ENCODE measurements around the gene MID1.

The MID1 gene

GRCh38 chrX:10507876-10508275 lies 112.5 kb downstream of the MID1 start:
- TF ChIP-seq FOXP2 (optimal IDR thresholded peaks at IDR 0.05; ENCODE audit: borderline replicate concordance, extremely low read depth, extremely low read length, insufficient read depth) (no peak), SIN3A (IDR thresholded peaks at IDR 0.05; ENCODE audit: borderline replicate concordance, insufficient read depth, low read length) (no peak), TAF1 (IDR thresholded peaks at IDR 0.05; ENCODE audit: borderline replicate concordance, insufficient read depth, low read length) (no peak), POLR2AphosphoS5 (IDR thresholded peaks at IDR 0.05; ENCODE audit: low read depth, low read length) (no peak), REST (IDR thresholded peaks at IDR 0.05; ENCODE audit: insufficient read depth in 1 of 2, low read depth in 2 of 2, low read length in 2 of 2) (no peak)

- TF ChIP-seq SIN3A (IDR thresholded peaks at IDR 0.05; ENCODE audit: borderline replicate concordance, insufficient read depth, low read length): no peak
- no peak for TF ChIP-seq FOXP2 (optimal IDR thresholded peaks at IDR 0.05; ENCODE audit: borderline replicate concordance, extremely low read depth, extremely low read length, insufficient read depth)
- TF ChIP-seq REST (IDR thresholded peaks at IDR 0.05; ENCODE audit: insufficient read depth in 1 of 2, low read depth in 2 of 2, low read length in 2 of 2): no peak
- no peak for TF ChIP-seq TAF1 (IDR thresholded peaks at IDR 0.05; ENCODE audit: borderline replicate concordance, insufficient read depth, low read length)
Observed at GRCh38 chrX:10507181-10507580, 113.2 kb downstream of the MID1 start.

- no peak for TF ChIP-seq FOXP2 (optimal IDR thresholded peaks at IDR 0.05; ENCODE audit: borderline replicate concordance, extremely low read depth, extremely low read length, insufficient read depth)
- TF ChIP-seq REST (IDR thresholded peaks at IDR 0.05; ENCODE audit: insufficient read depth in 1 of 2, low read depth in 2 of 2, low read length in 2 of 2): no peak
- no peak for TF ChIP-seq POLR2AphosphoS5 (IDR thresholded peaks at IDR 0.05; ENCODE audit: low read depth, low read length)
- TF ChIP-seq TAF1 (IDR thresholded peaks at IDR 0.05; ENCODE audit: borderline replicate concordance, insufficient read depth, low read length): no peak
- no peak for TF ChIP-seq SIN3A (IDR thresholded peaks at IDR 0.05; ENCODE audit: borderline replicate concordance, insufficient read depth, low read length)
Observed at GRCh38 chrX:10506781-10507180, 113.6 kb downstream of the MID1 start.

- TF ChIP-seq POLR2AphosphoS5 (IDR thresholded peaks at IDR 0.05; ENCODE audit: low read depth, low read length) (no peak), TAF1 (IDR thresholded peaks at IDR 0.05; ENCODE audit: borderline replicate concordance, insufficient read depth, low read length) (no peak), REST (IDR thresholded peaks at IDR 0.05; ENCODE audit: insufficient read depth in 1 of 2, low read depth in 2 of 2, low read length in 2 of 2) (no peak), SIN3A (IDR thresholded peaks at IDR 0.05; ENCODE audit: borderline replicate concordance, insufficient read depth, low read length) (no peak), FOXP2 (optimal IDR thresholded peaks at IDR 0.05; ENCODE audit: borderline replicate concordance, extremely low read depth, extremely low read length, insufficient read depth) (no peak)
Observed at GRCh38 chrX:10505726-10506125, 114.7 kb downstream of the MID1 start.

- no peak for TF ChIP-seq TAF1 (IDR thresholded peaks at IDR 0.05; ENCODE audit: borderline replicate concordance, insufficient read depth, low read length)
- no peak for TF ChIP-seq POLR2AphosphoS5 (IDR thresholded peaks at IDR 0.05; ENCODE audit: low read depth, low read length)
- no peak for TF ChIP-seq REST (IDR thresholded peaks at IDR 0.05; ENCODE audit: insufficient read depth in 1 of 2, low read depth in 2 of 2, low read length in 2 of 2)
- TF ChIP-seq SIN3A (IDR thresholded peaks at IDR 0.05; ENCODE audit: borderline replicate concordance, insufficient read depth, low read length): no peak
- TF ChIP-seq FOXP2 (optimal IDR thresholded peaks at IDR 0.05; ENCODE audit: borderline replicate concordance, extremely low read depth, extremely low read length, insufficient read depth): no peak
Observed at GRCh38 chrX:10502961-10503360, 117.4 kb downstream of the MID1 start.

Data from PFSK-1 (cell line).